ENCODE data around the gene VWDE. TPM values are rescaled to one million over a fixed set of nuclear protein-coding genes. Genes with fewer than 3 reads are reported as not detected.

VWDE gene
- polyA plus RNA-seq, 2 of the 4 experiments (the other 2 are of a cell fraction), result 1.2 to 2.4 TPM

DNA sequence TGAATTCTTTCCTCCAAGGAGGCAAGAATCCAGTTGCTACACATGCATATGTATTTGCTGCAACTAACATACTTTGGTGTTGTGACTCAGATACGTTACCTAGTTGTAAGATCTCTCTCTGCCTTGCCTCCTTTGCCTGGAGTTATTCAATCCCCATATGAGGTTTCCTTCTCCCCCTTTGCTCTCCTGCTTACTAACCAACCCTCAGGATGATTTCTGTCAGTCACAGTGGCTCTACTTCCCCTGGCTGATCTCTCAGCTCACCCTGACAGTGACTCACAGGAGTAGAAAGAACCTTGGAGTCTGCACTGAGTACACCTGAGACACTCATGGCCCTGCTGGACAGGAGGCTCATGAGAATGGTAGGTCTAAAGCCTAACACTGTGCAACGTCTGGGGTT lies 100.6 kb downstream of the VWDE start:
- ChIA-PET CTCF (interaction anchor here (1.2 kb wide), 1 partner anchor 9 kb away, joined by 3 read pairs; no protein-coding TSS in a partner anchor), POLR2A (no interaction called here)
- Histone ChIP-seq H3K27ac (no peak overlapping the region), H3K9me3 (no peaks in the 10 kb centered on the region), H3K4me2 (no peak overlapping the region), H3K4me1 (no peaks in the 10 kb centered on the region), H3K4me3 (no peak overlapping the region)
- ATAC-seq (peak in 1 of 2 experiments; percentile 38; a peak in 1 of 6 replicates), DNase-seq (ENCODE audit: low read depth in 1 of 2, low spot score in 1 of 2) (no peak), FAIRE-seq (no peak)
- 44% methylated on average over 2 of the region's 2 CpGs for WGBS (ENCODE audit: missing lambda C conversion rate)
- no peak for TF ChIP-seq MAZ (IDR thresholded peaks at IDR 0.05; ENCODE audit: borderline replicate concordance, low read depth, low read length)
- TF ChIP-seq KDM5A (IDR thresholded peaks at IDR 0.05), result no peak
- no peak for TF ChIP-seq RCOR1 (IDR thresholded peaks at IDR 0.05; ENCODE audit: low read depth, low read length)
- no peak for TF ChIP-seq EHF (CRISPR knock-in tag; IDR thresholded peaks at IDR 0.05)
- TF ChIP-seq HDAC2 (IDR thresholded peaks at IDR 0.05), result no peak
- TF ChIP-seq ESRRA (IDR thresholded peaks at IDR 0.05; ENCODE audit: borderline replicate concordance, low read length), result no peak
- no peak for TF ChIP-seq CHD2 (IDR thresholded peaks at IDR 0.05; ENCODE audit: low read length, partially characterized antibody)
- TF ChIP-seq HMGXB4 (CRISPR knock-in tag; IDR thresholded peaks at IDR 0.05; ENCODE audit: borderline replicate concordance), result no peak
- TF ChIP-seq EP300 (IDR thresholded peaks at IDR 0.05), result no peak
- no peak for TF ChIP-seq RNF2 (IDR thresholded peaks at IDR 0.05; ENCODE audit: borderline replicate concordance, low read depth)
- TF ChIP-seq RFX5 (IDR thresholded peaks at IDR 0.05), result no peak
- no peak for TF ChIP-seq ZSCAN20 (CRISPR knock-in tag; IDR thresholded peaks at IDR 0.05)
- TF ChIP-seq CEBPB (IDR thresholded peaks at IDR 0.05), result no peak
- no peak for TF ChIP-seq TP53 (CRISPR knock-in tag; IDR thresholded peaks at IDR 0.05)
- TF ChIP-seq HOXA7 (CRISPR knock-in tag; IDR thresholded peaks at IDR 0.05), result no peak
- TF ChIP-seq, protein P1, sequence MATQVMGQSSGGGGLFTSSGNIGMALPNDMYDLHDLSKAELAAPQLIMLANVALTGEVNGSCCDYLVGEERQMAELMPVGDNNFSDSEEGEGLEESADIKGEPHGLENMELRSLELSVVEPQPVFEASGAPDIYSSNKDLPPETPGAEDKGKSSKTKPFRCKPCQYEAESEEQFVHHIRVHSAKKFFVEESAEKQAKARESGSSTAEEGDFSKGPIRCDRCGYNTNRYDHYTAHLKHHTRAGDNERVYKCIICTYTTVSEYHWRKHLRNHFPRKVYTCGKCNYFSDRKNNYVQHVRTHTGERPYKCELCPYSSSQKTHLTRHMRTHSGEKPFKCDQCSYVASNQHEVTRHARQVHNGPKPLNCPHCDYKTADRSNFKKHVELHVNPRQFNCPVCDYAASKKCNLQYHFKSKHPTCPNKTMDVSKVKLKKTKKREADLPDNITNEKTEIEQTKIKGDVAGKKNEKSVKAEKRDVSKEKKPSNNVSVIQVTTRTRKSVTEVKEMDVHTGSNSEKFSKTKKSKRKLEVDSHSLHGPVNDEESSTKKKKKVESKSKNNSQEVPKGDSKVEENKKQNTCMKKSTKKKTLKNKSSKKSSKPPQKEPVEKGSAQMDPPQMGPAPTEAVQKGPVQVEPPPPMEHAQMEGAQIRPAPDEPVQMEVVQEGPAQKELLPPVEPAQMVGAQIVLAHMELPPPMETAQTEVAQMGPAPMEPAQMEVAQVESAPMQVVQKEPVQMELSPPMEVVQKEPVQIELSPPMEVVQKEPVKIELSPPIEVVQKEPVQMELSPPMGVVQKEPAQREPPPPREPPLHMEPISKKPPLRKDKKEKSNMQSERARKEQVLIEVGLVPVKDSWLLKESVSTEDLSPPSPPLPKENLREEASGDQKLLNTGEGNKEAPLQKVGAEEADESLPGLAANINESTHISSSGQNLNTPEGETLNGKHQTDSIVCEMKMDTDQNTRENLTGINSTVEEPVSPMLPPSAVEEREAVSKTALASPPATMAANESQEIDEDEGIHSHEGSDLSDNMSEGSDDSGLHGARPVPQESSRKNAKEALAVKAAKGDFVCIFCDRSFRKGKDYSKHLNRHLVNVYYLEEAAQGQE (IDR thresholded peaks at IDR 0.05), result no peak
- no peak for TF ChIP-seq FOSB (CRISPR knock-in tag; IDR thresholded peaks at IDR 0.05)
- no peak for TF ChIP-seq CHD4 (IDR thresholded peaks at IDR 0.05; ENCODE audit: borderline replicate concordance)

DNA sequence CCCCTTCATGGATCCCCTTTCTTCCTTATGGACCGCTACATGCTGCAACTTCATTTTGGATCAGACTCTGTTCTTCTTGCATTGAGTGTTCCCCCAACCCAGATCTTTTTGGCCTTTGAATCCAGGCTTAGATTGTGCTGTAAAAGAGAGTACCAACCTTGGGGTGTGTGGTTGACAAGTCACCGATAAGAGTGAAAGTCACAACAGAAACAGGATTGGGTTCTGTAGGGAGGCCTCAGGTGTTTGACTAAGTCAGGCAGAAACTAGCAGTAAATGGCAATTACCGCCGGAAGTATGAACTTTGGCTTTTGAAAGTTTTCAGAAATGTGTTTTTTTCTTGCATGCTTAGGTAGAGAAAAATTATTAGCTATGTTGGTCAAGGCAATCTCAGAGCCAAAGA lies 103.2 kb downstream of the VWDE start:
- 59% methylated on average over 4 of the region's 4 CpGs for WGBS (ENCODE audit: missing lambda C conversion rate)
- FAIRE-seq (no peak), DNase-seq (ENCODE audit: low read depth in 1 of 2, low spot score in 1 of 2) (no peak), ATAC-seq (no peak)
- no peak for TF ChIP-seq ELK1 (IDR thresholded peaks at IDR 0.05; ENCODE audit: low read depth, low read length)
- TF ChIP-seq HOXA7 (CRISPR knock-in tag; IDR thresholded peaks at IDR 0.05), result no peak
- no peak for TF ChIP-seq HOXB5 (CRISPR knock-in tag; IDR thresholded peaks at IDR 0.05)
- no peak for TF ChIP-seq NPAS2 (CRISPR knock-in tag; IDR thresholded peaks at IDR 0.05; ENCODE audit: borderline replicate concordance)
- TF ChIP-seq PHF8 (IDR thresholded peaks at IDR 0.05; ENCODE audit: borderline replicate concordance, low read depth), result no peak
- TF ChIP-seq, protein P2, sequence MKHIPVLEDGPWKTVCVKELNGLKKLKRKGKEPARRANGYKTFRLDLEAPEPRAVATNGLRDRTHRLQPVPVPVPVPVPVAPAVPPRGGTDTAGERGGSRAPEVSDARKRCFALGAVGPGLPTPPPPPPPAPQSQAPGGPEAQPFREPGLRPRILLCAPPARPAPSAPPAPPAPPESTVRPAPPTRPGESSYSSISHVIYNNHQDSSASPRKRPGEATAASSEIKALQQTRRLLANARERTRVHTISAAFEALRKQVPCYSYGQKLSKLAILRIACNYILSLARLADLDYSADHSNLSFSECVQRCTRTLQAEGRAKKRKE (CRISPR knock-in tag; IDR thresholded peaks at IDR 0.05; ENCODE audit: low read depth), result no peak
- no peak for TF ChIP-seq MAFK (IDR thresholded peaks at IDR 0.05; ENCODE audit: partially characterized antibody)
- TF ChIP-seq GATA3 (IDR thresholded peaks at IDR 0.05; ENCODE audit: borderline replicate concordance), result no peak
- TF ChIP-seq, protein P3, sequence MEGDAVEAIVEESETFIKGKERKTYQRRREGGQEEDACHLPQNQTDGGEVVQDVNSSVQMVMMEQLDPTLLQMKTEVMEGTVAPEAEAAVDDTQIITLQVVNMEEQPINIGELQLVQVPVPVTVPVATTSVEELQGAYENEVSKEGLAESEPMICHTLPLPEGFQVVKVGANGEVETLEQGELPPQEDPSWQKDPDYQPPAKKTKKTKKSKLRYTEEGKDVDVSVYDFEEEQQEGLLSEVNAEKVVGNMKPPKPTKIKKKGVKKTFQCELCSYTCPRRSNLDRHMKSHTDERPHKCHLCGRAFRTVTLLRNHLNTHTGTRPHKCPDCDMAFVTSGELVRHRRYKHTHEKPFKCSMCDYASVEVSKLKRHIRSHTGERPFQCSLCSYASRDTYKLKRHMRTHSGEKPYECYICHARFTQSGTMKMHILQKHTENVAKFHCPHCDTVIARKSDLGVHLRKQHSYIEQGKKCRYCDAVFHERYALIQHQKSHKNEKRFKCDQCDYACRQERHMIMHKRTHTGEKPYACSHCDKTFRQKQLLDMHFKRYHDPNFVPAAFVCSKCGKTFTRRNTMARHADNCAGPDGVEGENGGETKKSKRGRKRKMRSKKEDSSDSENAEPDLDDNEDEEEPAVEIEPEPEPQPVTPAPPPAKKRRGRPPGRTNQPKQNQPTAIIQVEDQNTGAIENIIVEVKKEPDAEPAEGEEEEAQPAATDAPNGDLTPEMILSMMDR (IDR thresholded peaks at IDR 0.05), result no peak
- no peak for TF ChIP-seq ZC3H11A (IDR thresholded peaks at IDR 0.05)
- no peaks in the 10 kb centered on the region for H3K4me1 ChIP-seq
- CTCF ChIA-PET, result no interaction called here
- no peak overlapping the region for H3K4me2 ChIP-seq
- H3K4me3 ChIP-seq, result no peak overlapping the region
- H3K9me3 ChIP-seq, result no peaks in the 10 kb centered on the region
- POLR2A ChIA-PET, result no interaction called here
- H3K27ac ChIP-seq, result no peak overlapping the region
